Measurements from ENCODE around the gene KBTBD12.

DNA sequence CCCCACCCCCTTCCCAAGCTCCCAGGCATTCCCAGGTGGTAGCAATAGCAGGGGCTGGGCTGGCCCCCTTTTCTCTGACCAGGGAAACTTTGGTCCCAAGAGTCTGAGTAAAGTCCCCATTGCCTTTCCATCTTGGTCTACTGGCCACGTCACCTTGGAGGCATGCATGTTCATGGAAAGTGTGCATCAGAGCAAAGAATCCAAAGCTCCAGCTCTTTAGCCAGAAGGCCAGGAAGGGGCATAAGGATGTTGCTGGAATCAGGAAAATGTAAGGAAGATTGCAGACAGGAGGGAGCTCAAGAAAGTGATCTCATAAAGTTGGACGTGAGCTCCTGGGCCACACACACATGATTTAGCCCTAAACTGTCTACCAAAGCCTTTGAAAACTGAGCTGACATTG is 63.6 kb downstream of the KBTBD12 start:
- TF ChIP-seq, protein P1, sequence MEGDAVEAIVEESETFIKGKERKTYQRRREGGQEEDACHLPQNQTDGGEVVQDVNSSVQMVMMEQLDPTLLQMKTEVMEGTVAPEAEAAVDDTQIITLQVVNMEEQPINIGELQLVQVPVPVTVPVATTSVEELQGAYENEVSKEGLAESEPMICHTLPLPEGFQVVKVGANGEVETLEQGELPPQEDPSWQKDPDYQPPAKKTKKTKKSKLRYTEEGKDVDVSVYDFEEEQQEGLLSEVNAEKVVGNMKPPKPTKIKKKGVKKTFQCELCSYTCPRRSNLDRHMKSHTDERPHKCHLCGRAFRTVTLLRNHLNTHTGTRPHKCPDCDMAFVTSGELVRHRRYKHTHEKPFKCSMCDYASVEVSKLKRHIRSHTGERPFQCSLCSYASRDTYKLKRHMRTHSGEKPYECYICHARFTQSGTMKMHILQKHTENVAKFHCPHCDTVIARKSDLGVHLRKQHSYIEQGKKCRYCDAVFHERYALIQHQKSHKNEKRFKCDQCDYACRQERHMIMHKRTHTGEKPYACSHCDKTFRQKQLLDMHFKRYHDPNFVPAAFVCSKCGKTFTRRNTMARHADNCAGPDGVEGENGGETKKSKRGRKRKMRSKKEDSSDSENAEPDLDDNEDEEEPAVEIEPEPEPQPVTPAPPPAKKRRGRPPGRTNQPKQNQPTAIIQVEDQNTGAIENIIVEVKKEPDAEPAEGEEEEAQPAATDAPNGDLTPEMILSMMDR (IDR thresholded peaks at IDR 0.05; ENCODE audit: borderline replicate concordance, extremely low read depth, low read length, poor library complexity, severe bottlenecking): no peak
- TF ChIP-seq EZH2 (IDR thresholded peaks at IDR 0.05; ENCODE audit: borderline replicate concordance, low read depth, low read length, severe bottlenecking): no peak

All from DND-41 (cell line).